Measurements from ENCODE around the gene SLC25A21. TPM values are rescaled to one million over a fixed set of nuclear protein-coding genes. Genes with fewer than 3 reads are reported as not detected.

The SLC25A21 gene
- total and polyA plus RNA-seq, 8 donors: 0.40 to 5.4 (median 1.3) TPM; not detected in 2

DNA sequence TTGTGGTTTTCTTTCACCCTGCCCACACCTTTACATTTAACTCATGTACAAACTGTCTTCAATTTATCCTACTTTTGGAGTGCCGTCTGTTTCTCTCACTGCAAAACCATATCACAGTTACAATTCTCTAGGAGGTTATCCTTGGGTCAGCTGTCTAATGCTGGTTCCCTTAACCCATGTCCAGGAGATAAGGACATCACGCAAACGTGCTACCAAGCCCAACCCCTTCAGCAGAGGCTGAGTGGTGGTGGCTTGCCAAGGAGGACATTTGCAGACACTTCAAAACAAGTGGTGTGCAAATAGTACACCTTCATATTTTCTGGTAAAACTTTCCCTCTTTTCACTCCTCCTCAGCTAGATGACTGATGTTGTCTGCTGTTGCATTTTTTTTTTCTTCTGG is 342.9 kb downstream of the SLC25A21 start:
- H3K27me3 ChIP-seq: no peaks in the 10 kb centered on the region
- no peaks in the 10 kb centered on the region for H3K36me3 ChIP-seq
- DNase-seq: no peak
- TF ChIP-seq, protein P1, sequence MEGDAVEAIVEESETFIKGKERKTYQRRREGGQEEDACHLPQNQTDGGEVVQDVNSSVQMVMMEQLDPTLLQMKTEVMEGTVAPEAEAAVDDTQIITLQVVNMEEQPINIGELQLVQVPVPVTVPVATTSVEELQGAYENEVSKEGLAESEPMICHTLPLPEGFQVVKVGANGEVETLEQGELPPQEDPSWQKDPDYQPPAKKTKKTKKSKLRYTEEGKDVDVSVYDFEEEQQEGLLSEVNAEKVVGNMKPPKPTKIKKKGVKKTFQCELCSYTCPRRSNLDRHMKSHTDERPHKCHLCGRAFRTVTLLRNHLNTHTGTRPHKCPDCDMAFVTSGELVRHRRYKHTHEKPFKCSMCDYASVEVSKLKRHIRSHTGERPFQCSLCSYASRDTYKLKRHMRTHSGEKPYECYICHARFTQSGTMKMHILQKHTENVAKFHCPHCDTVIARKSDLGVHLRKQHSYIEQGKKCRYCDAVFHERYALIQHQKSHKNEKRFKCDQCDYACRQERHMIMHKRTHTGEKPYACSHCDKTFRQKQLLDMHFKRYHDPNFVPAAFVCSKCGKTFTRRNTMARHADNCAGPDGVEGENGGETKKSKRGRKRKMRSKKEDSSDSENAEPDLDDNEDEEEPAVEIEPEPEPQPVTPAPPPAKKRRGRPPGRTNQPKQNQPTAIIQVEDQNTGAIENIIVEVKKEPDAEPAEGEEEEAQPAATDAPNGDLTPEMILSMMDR (IDR thresholded peaks at IDR 0.05): no peak
- TF ChIP-seq EP300 (IDR thresholded peaks at IDR 0.05) (no peak), POLR2AphosphoS5 (IDR thresholded peaks at IDR 0.05) (no peak), POLR2A (IDR thresholded peaks at IDR 0.05) (no peak)
- intact Hi-C loops (cut with DNase I; ENCODE audit: low total_unique reads): no loop called here
- H3K9me3 ChIP-seq: no peaks in the 10 kb centered on the region
- no peak overlapping the region for H3K27ac ChIP-seq
- H3K4me3 ChIP-seq: no peak overlapping the region
- WGBS, 5 donors: 27 to 53% (median 44%) methylated on average over 3 of the region's 3 CpGs
- H3K4me1 ChIP-seq: no peaks in the 10 kb centered on the region

DNA sequence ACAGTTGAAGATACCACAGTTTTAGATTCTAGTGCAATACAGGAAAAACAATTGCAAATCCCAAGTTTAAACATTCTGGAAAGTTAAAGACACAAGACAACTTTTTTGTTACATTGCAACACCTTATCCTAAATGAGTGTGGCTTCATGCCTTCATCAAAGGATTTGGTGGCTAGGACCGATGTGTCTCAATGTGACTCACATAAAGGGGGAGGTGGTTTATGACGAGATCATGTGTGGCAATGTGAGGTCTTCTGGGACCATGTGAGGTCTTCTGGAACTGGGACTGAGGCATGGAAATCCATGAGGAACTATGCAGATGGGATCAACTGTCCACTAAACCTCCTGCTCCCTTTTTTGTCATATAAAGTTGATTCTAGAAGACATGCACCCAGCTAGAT is 344.5 kb downstream of the SLC25A21 start:
- intact Hi-C loops (cut with DNase I; ENCODE audit: low total_unique reads): no loop called here
- Histone ChIP-seq H3K27ac (no peak overlapping the region), H3K4me3 (no peak overlapping the region), H3K36me3 (no peaks in the 10 kb centered on the region), H3K9me3 (no peaks in the 10 kb centered on the region), H3K4me1 (no peaks in the 10 kb centered on the region), H3K27me3 (no peaks in the 10 kb centered on the region)
- no peak for DNase-seq
- TF ChIP-seq POLR2AphosphoS5 (IDR thresholded peaks at IDR 0.05) (no peak), EP300 (IDR thresholded peaks at IDR 0.05) (no peak), POLR2A (IDR thresholded peaks at IDR 0.05) (no peak)
- TF ChIP-seq, protein P1 (IDR thresholded peaks at IDR 0.05): no peak
- 0 to 46% (median 23%) methylated on average over 2 of the region's 2 CpGs for WGBS, 5 donors

DNA sequence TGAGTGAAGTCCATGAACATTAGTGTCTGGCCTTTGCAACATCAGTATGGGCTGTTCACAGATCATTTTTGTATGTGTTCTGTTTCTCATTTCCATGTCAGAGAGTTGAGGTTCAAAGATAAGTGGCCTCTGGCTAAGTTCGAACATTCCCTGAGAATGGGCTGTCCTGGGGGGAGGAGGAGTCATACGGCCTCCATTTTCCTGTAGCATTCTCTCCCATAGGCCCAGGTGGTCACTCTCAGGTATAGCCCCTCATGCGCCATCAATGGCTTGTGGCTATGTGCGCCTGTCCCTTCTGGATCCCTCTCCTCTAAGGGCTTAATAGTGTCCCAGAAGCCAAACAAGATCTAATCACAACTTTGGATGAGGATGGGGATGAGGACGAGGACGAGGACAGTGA is 345.8 kb downstream of the SLC25A21 start:
- 82 to 86% (median 82%) methylated on average over 6 of the region's 6 CpGs for WGBS, 5 donors
- no peaks in the 10 kb centered on the region for H3K27me3 ChIP-seq
- no peak overlapping the region for H3K27ac ChIP-seq
- no peak for DNase-seq
- H3K36me3 ChIP-seq: no peaks in the 10 kb centered on the region
- no peaks in the 10 kb centered on the region for H3K4me1 ChIP-seq
- H3K4me3 ChIP-seq: no peak overlapping the region
- H3K9me3 ChIP-seq: no peaks in the 10 kb centered on the region
- intact Hi-C loops (cut with DNase I; ENCODE audit: low total_unique reads): no loop called here
- TF ChIP-seq, protein P1 (IDR thresholded peaks at IDR 0.05): no peak
- no peak for TF ChIP-seq POLR2A (IDR thresholded peaks at IDR 0.05)
- TF ChIP-seq EP300 (IDR thresholded peaks at IDR 0.05): no peak
- no peak for TF ChIP-seq POLR2AphosphoS5 (IDR thresholded peaks at IDR 0.05)

DNA sequence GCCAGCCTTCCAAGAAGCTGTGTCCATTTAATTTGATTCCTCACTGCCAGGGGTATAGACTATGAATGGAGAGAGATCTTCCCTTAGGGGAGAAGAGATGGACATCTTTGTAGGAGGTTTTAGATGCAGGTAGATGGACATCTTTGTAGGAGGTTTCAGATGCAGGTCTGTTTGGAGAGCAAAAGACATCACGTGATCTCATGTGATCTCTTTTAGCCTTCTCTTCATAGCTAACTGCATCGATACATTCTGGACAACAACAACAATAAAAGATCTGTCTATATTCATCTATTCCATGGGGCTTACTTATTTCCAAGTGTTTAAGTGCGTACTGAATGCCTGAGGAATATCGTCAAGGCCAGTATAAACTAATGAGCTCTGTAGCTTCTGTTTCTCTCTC is 347.6 kb downstream of the SLC25A21 start:
- WGBS, 5 donors: 89 to 95% (median 92%) methylated on average over 4 of the region's 4 CpGs
- no peaks in the 10 kb centered on the region for H3K4me1 ChIP-seq
- H3K4me3 ChIP-seq: no peak overlapping the region
- no peak for DNase-seq
- H3K27me3 ChIP-seq: no peaks in the 10 kb centered on the region
- no peak overlapping the region for H3K27ac ChIP-seq
- no peaks in the 10 kb centered on the region for H3K9me3 ChIP-seq
- no peaks in the 10 kb centered on the region for H3K36me3 ChIP-seq
- intact Hi-C loops (cut with DNase I; ENCODE audit: low total_unique reads): no loop called here
- TF ChIP-seq POLR2A (IDR thresholded peaks at IDR 0.05): no peak
- TF ChIP-seq, protein P1 (IDR thresholded peaks at IDR 0.05): no peak
- TF ChIP-seq POLR2AphosphoS5 (IDR thresholded peaks at IDR 0.05): no peak
- TF ChIP-seq EP300 (IDR thresholded peaks at IDR 0.05): no peak

Measured in stomach (tissue), 9 donors.